ENCODE results near the gene CDH22. TPM values are rescaled to one million over a fixed set of nuclear protein-coding genes. Genes with fewer than 3 reads are reported as not detected.

The CDH22 gene
- total and polyA plus RNA-seq, 11 donors, result 0.03 to 0.90 (median 0.48) TPM

DNA sequence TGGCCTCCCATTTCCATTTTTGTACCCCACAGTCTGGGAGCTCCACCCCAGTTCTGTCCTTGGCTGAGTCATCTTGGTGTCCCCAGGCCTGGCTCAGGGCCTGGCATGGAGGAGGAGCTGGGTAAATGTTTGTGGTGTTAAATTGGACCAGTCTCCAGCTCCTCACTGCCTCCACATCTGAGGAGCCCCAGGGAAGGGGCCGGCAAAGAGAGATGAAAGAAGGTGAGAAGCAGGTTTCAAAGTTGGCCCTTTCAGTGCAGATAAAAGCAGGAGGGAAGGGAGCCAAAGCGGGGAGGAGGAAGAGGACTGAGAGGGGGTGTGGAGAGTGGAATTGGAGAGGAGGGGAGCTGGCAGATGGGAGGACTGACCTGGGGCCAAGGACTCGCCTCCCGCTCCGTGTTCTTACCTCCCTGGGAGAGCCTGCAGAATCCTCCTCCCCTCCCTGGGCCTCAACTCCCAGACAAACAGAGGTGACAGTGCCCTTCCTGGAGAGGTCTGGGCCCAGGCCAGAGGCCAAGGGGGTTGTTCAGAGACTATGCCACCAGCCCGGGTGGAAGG, 101.2 kb downstream of the CDH22 start:
- H3K27me3 ChIP-seq, result peaks cover 0 to 33% (median 6%) of the 10 kb centered on the region in 9 donors
- ATAC-seq, result peak; percentile 74 to 85 (median 82)
- WGBS, 4 donors, result 35 to 52% (median 43%) methylated on average over 6 of the region's 6 CpGs

DNA sequence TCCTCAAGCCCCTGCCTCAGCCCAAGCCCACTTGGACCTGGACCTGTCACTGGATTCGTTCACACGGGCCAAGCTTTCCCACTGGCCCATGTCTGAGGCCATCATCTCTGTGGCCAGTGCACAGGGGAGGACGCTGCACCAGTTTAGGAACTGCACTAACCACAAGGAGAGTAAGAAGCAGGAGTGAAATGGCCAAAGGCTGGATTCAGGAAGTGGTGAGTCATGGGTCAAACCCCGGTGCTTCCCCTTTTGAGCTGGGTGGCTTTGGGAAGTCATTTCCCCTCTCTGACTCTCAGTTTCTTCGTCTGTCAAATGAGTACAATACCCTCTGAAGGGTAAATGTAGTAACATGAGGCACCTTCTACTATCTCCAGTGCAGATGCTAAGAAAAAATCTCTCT, 102.3 kb downstream of the CDH22 start:
- H3K4me1 ChIP-seq, result peaks cover 0 to 51% (median 4%) of the 10 kb centered on the region in 12 donors
- H3K9me3 ChIP-seq, result no peaks in the 10 kb centered on the region
- intact Hi-C loops (cut with DNase I), result no loop called here
- peak; percentile 21 to 71 (median 58) for ATAC-seq
- TF ChIP-seq POLR2A (IDR thresholded peaks at IDR 0.05), result no peak
- TF ChIP-seq, protein P1, sequence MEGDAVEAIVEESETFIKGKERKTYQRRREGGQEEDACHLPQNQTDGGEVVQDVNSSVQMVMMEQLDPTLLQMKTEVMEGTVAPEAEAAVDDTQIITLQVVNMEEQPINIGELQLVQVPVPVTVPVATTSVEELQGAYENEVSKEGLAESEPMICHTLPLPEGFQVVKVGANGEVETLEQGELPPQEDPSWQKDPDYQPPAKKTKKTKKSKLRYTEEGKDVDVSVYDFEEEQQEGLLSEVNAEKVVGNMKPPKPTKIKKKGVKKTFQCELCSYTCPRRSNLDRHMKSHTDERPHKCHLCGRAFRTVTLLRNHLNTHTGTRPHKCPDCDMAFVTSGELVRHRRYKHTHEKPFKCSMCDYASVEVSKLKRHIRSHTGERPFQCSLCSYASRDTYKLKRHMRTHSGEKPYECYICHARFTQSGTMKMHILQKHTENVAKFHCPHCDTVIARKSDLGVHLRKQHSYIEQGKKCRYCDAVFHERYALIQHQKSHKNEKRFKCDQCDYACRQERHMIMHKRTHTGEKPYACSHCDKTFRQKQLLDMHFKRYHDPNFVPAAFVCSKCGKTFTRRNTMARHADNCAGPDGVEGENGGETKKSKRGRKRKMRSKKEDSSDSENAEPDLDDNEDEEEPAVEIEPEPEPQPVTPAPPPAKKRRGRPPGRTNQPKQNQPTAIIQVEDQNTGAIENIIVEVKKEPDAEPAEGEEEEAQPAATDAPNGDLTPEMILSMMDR (IDR thresholded peaks at IDR 0.05), result no peak
- 45 to 53% (median 47%) methylated on average over 5 of the region's 5 CpGs for WGBS, 4 donors
- H3K27me3 ChIP-seq, result peaks cover 2 to 34% (median 11%) of the 10 kb centered on the region in 9 donors
- DNase-seq, result peak; percentile 45 to 72 (median 46)
- H3K36me3 ChIP-seq, result no peaks in the 10 kb centered on the region
- peak overlapping the region in 1 of 12 donors; percentile 46 for H3K27ac ChIP-seq
- H3K4me3 ChIP-seq, result no peak overlapping the region

More for the DNA sequence above, 101.2 kb downstream of the CDH22 start:
- intact Hi-C loops (cut with DNase I), result no loop called here
- peak in 3 of 5 donors; percentile 12 to 58 (median 52) for DNase-seq
- Histone ChIP-seq H3K9me3 (no peaks in the 10 kb centered on the region), H3K4me3 (no peak overlapping the region), H3K4me1 (peaks cover 0 to 49% (median 4%) of the 10 kb centered on the region in 12 donors), H3K36me3 (no peaks in the 10 kb centered on the region), H3K27ac (peak overlapping the region in 5 of 12 donors; percentile 46 to 59 (median 49))
- TF ChIP-seq, protein P1 (IDR thresholded peaks at IDR 0.05), result no peak

DNA sequence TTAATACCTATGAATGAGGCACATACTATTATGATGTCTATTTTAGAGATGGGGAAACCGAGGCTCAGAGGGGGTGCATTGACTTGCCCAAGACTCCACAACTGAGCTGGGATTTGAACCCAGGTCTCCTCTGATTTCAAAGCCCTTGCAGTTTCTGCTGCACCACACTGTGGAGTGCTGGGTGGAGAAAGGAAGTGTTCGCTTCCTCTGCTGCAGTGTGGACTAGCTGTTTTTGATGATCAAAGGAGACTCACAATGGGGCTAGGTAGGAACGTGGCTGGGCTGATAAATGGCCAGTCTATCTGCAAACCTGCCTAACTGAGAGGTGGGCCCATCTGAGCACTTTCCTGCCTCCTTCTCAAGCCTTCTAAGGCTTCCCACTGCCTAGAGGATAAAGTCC, 102.9 kb downstream of the CDH22 start:
- peaks cover 6 to 34% (median 16%) of the 10 kb centered on the region in 9 donors for H3K27me3 ChIP-seq
- H3K4me3 ChIP-seq, result no peak overlapping the region
- no peaks in the 10 kb centered on the region for H3K36me3 ChIP-seq
- H3K9me3 ChIP-seq, result no peaks in the 10 kb centered on the region
- no peak for ATAC-seq
- peaks cover 0 to 56% (median 5%) of the 10 kb centered on the region in 12 donors for H3K4me1 ChIP-seq
- H3K27ac ChIP-seq, result peak overlapping the region in 1 of 12 donors; percentile 46
- no peak for TF ChIP-seq POLR2A (IDR thresholded peaks at IDR 0.05)
- TF ChIP-seq, protein P1 (IDR thresholded peaks at IDR 0.05), result no peak
- DNase-seq, result no peak
- 41 to 54% (median 48%) methylated on average over 3 of the region's 3 CpGs for WGBS, 4 donors
- intact Hi-C loops (cut with DNase I), result no loop called here

GRCh38 chr20:46204594-46205186, 103.6 kb downstream of the CDH22 start:
- ATAC-seq, result no peak
- Histone ChIP-seq H3K4me3 (no peak overlapping the region), H3K4me1 (peaks cover 0 to 56% (median 5%) of the 10 kb centered on the region in 12 donors), H3K27ac (no peak overlapping the region), H3K27me3 (peaks cover 6 to 35% (median 16%) of the 10 kb centered on the region in 9 donors), H3K36me3 (no peaks in the 10 kb centered on the region), H3K9me3 (no peaks in the 10 kb centered on the region)
- WGBS, 4 donors, result 41 to 50% (median 49%) methylated on average over 8 of the region's 8 CpGs
- no peak for TF ChIP-seq POLR2A (IDR thresholded peaks at IDR 0.05)
- TF ChIP-seq, protein P1 (IDR thresholded peaks at IDR 0.05), result no peak
- intact Hi-C loops (cut with DNase I), result no loop called here
- DNase-seq, result no peak
